Measurements from ENCODE around the gene F13A1. TPM values are rescaled to one million over a fixed set of nuclear protein-coding genes. Genes with fewer than 3 reads are reported as not detected.

F13A1 gene
- 275 TPM for total RNA-seq
- polyA plus RNA-seq (ENCODE audit: insufficient read depth, low read depth, low replicate concordance) = 28.9 TPM
- long read RNA-seq, donor 1, partial matches to known transcripts = 6 of 6 reads
- long read RNA-seq, donor 1, other reads (novel, unspliced or antisense) = 0 of 6 reads
- long read RNA-seq, donor 2, partial matches to known transcripts = 0 of 2 reads
- long read RNA-seq, donor 2, other reads (novel, unspliced or antisense) = 0 of 2 reads
- long read RNA-seq, donor 3, transcript F13A1-201 (15 exons, 3,999 nt) = major isoform, 6 of 7 reads
- long read RNA-seq, donor 3, partial matches to known transcripts = 0 of 7 reads
- long read RNA-seq, donor 3, other reads (novel, unspliced or antisense) = 0 of 7 reads
- long read RNA-seq, donor 4, partial matches to known transcripts = 7 of 8 reads
- long read RNA-seq, donor 4, other reads (novel, unspliced or antisense) = 0 of 8 reads
- long read RNA-seq, donor 5, partial matches to known transcripts = 0 of 1 reads
- long read RNA-seq, donor 5, other reads (novel, unspliced or antisense) = 0 of 1 reads
- long read RNA-seq, donor 6, partial matches to known transcripts = 0 of 1 reads
- long read RNA-seq, donor 6, other reads (novel, unspliced or antisense) = 0 of 1 reads
- long read RNA-seq, donor 7, transcript F13A1-201 (15 exons, 3,999 nt) = major isoform, 80 of 109 reads
- long read RNA-seq, donor 7, partial matches to known transcripts = 18 of 109 reads
- long read RNA-seq, donor 7, other reads (novel, unspliced or antisense) = 8 of 109 reads
- long read RNA-seq, donor 8 = 0 reads
- long read RNA-seq, donor 9 = 0 reads
- long read RNA-seq, donor 10, partial matches to known transcripts = 5 of 6 reads
- long read RNA-seq, donor 10, other reads (novel, unspliced or antisense) = 0 of 6 reads

DNA sequence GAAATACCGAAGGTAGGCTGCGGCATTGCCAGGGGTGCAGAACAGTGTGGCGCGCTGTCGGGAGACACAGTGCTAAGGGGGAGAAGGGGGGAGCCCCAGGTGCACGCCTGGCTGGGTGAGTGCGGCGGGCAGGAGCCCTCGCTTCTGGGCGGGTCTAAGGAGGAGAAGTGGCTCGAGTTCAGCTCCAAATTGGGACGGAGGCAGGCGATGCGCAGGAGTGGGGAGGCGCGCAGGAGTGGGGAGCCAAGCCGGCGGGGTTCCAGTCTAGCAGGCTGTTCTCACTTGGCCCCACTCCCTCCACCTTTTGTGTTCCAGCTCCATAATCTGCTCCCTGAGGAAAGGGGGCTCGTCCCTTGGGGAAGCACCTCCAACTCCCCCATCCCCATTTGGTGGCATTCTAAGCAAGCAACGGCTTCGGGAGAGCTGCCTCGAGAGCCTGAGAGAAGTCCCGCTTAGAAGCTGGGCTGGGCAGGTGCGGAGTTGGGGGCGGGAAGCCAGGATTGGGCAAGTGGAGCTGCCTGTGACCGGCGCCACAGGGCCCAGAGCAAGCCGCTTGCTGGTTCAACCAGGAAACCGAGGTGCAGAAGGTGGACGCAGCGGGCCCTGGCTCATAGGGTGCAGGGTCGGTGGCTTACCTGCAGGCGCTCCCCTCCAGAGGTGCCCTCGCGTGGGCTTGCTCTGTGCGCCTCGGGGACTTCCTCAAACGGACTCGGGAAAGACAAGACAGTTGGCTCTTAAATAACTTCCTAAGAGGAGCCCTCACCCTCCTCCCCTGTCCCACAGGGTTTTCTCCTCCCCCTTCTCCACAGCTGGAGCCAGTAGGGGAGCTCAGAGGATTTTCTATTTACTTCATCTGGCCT lies at the start of gene F13A1:
Gene F13A1 (minus strand): TSS at position 711 of the 860 bp plus-strand sequence. CDS start 1,998 bp downstream, outside the sequence.
- Histone ChIP-seq H3K9me3 (ENCODE audit: control insufficient read depth in 2 of 3, insufficient read depth in 1 of 3, low read length in 3 of 3) (no peaks in the 10 kb centered on the region), H3K4me3 (ENCODE audit: low read length in 3 of 3) (peak within 1 kb of the TSS in 2 of 3 donors; percentile 19 to 21), H3K36me3 (ENCODE audit: control insufficient read depth in 2 of 3, insufficient read depth in 3 of 3, low read length in 3 of 3) (no peaks in the 10 kb centered on the region), H3K4me1 (ENCODE audit: control insufficient read depth in 2 of 3, insufficient read depth in 2 of 3, low read depth in 1 of 3, low read length in 3 of 3) (peaks cover 0 to 2% (median 0%) of the 10 kb centered on the region in 3 donors), H3K9ac (ENCODE audit: low read length in 3 of 3) (no peak within 1 kb of the TSS), H3K27ac (ENCODE audit: low read depth in 2 of 2, low read length in 2 of 2) (no peak within 1 kb of the TSS), H3K27me3 (ENCODE audit: control insufficient read depth, insufficient read depth, low read length) (peaks cover 5% of the 10 kb centered on the region)
- intact Hi-C loops (cut with DNase I) = no loop called here
- TF ChIP-seq, protein P1, sequence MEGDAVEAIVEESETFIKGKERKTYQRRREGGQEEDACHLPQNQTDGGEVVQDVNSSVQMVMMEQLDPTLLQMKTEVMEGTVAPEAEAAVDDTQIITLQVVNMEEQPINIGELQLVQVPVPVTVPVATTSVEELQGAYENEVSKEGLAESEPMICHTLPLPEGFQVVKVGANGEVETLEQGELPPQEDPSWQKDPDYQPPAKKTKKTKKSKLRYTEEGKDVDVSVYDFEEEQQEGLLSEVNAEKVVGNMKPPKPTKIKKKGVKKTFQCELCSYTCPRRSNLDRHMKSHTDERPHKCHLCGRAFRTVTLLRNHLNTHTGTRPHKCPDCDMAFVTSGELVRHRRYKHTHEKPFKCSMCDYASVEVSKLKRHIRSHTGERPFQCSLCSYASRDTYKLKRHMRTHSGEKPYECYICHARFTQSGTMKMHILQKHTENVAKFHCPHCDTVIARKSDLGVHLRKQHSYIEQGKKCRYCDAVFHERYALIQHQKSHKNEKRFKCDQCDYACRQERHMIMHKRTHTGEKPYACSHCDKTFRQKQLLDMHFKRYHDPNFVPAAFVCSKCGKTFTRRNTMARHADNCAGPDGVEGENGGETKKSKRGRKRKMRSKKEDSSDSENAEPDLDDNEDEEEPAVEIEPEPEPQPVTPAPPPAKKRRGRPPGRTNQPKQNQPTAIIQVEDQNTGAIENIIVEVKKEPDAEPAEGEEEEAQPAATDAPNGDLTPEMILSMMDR (IDR thresholded peaks at IDR 0.05; ENCODE audit: borderline replicate concordance, extremely low read depth, insufficient read depth) = no peak
- DNase-seq (peak in 4 of 5 donors; percentile 29 to 78 (median 38)), FAIRE-seq (no peak)

DNA sequence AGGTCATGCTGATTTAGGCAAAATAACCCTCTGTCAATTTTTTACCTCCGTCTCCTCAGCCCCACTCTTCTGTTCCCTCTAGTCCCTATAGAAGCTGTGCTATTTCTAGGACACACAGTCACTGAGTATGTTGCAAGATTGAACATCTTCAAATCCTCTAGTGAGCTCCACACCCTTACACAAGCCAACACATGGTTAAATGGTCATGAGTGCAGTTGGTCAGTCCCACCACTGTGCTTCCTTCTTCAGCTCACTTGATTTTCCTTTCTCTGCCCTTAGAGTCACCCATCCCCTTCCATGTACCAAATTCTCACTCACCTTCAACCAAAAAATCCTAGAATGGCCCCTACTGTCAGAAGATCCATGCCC lies 48.2 kb upstream of the F13A1 start:
- H3K4me3 ChIP-seq (ENCODE audit: low read length in 3 of 3) = no peak overlapping the region
- FAIRE-seq = no peak
- TF ChIP-seq, protein P1 (IDR thresholded peaks at IDR 0.05; ENCODE audit: borderline replicate concordance, extremely low read depth, insufficient read depth) = no peak

DNA sequence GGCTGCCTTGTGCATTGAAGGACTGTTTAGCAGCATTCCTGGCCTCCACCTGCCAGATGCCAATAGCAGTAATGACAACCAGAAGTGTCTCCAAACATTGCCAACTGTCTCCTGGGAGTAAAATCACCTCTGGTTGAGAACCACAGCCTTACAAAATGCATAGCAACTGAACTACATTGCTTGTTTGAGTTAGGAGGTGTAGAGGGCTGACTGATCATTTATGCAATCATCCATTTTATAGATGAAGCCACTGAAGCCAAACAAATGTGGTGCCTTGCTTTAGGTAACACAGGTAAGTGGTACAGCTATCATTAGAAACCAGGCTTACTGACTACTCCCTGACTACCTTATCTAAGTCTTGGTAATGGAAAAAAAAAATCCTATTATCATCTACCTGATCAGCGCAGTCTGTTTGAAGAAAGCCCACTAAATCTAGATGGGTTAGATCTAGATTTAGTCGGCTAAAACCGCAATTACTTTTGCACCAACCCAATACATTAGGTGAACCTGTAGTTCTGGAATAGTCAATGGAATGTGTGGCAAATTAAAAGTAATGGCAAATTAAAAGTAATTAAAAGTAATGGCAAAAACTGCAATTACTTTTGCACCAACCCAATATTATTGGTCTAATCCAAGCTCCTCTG lies 47.7 kb upstream of the F13A1 start:
- DNase-seq (no peak), FAIRE-seq (no peak)
- H3K27me3 ChIP-seq (ENCODE audit: control insufficient read depth, insufficient read depth, low read length) = no peaks in the 10 kb centered on the region
- H3K4me1 ChIP-seq (ENCODE audit: control insufficient read depth in 2 of 3, insufficient read depth in 2 of 3, low read depth in 1 of 3, low read length in 3 of 3) = peaks cover 0 to 6% (median 4%) of the 10 kb centered on the region in 3 donors
- intact Hi-C loops (cut with DNase I) = no loop called here
- TF ChIP-seq, protein P1 (IDR thresholded peaks at IDR 0.05; ENCODE audit: borderline replicate concordance, extremely low read depth, insufficient read depth) = no peak
- H3K9me3 ChIP-seq (ENCODE audit: control insufficient read depth in 2 of 3, insufficient read depth in 1 of 3, low read length in 3 of 3) = no peaks in the 10 kb centered on the region
- H3K4me3 ChIP-seq (ENCODE audit: low read length in 3 of 3) = no peak overlapping the region
- no peak overlapping the region for H3K27ac ChIP-seq (ENCODE audit: low read depth in 2 of 2, low read length in 2 of 2)
- no peak overlapping the region for H3K9ac ChIP-seq (ENCODE audit: low read length in 3 of 3)
- no peaks in the 10 kb centered on the region for H3K36me3 ChIP-seq (ENCODE audit: control insufficient read depth in 2 of 3, insufficient read depth in 3 of 3, low read length in 3 of 3)

More for the DNA sequence above, 48.2 kb upstream of the F13A1 start:
- intact Hi-C loops (cut with DNase I) = no loop called here
- DNase-seq = no peak
- H3K4me1 ChIP-seq (ENCODE audit: control insufficient read depth in 2 of 3, insufficient read depth in 2 of 3, low read depth in 1 of 3, low read length in 3 of 3) = peaks cover 0 to 6% (median 4%) of the 10 kb centered on the region in 3 donors
- H3K27ac ChIP-seq (ENCODE audit: low read depth in 2 of 2, low read length in 2 of 2) = no peak overlapping the region
- H3K9me3 ChIP-seq (ENCODE audit: control insufficient read depth in 2 of 3, insufficient read depth in 1 of 3, low read length in 3 of 3) = no peaks in the 10 kb centered on the region
- no peaks in the 10 kb centered on the region for H3K36me3 ChIP-seq (ENCODE audit: control insufficient read depth in 2 of 3, insufficient read depth in 3 of 3, low read length in 3 of 3)
- H3K27me3 ChIP-seq (ENCODE audit: control insufficient read depth, insufficient read depth, low read length) = no peaks in the 10 kb centered on the region
- H3K9ac ChIP-seq (ENCODE audit: low read length in 3 of 3) = no peak overlapping the region
